Pancreas (tissue), 10 donors: ENCODE results near the gene TP53TG5. TPM values are rescaled to one million over a fixed set of nuclear protein-coding genes. Genes with fewer than 3 reads are reported as not detected.

Experiments
- ATAC-seq, 4 donors: fragments of 200-7000 bp; cut with Tn5 transposase; one replicate each; pipeline versions ENCODE4 v1.8.0 to v1.9.1; 2020; ENCODE audit warnings: mild to moderate bottlenecking in 4 of 4, moderate library complexity in 4 of 4
- DNase-seq, 6 donors: peaks; one replicate each; pipeline ENCODE4 v3.0.0-alpha.2; 2020
- FAIRE-seq: peaks from 2 replicates; lab custom pipeline; 2012; peaks lifted over from hg19 to GRCh38; lab: Jason Lieb, UNC
- H3K27ac ChIP-seq, 4 donors: fragments of 200-600 bp; sonication (generic); 1 replicate in 3 of 4; 2 replicates in 1 of 4; pipeline versions ENCODE4 v1.5.0 to v1.8.0; 2020
- H3K27me3 ChIP-seq, 4 donors: fragments of 200-600 bp; one replicate each; pipeline ENCODE4 v1.8.0; 2021
- H3K36me3 ChIP-seq, 3 donors: fragments of 200-600 bp; sonication (generic) in 1 of 3; one replicate each; pipeline versions ENCODE4 v1.5.0 to v1.8.0; 2020 to 2021
- H3K4me1 ChIP-seq, 3 donors: fragments of 200-600 bp; one replicate each; pipeline ENCODE4 v1.8.0; 2021
- H3K4me3 ChIP-seq, 4 donors: fragments of 200-600 bp; sonication (generic) in 2 of 4; one replicate each; pipeline versions ENCODE4 v1.5.0 to v1.8.0; 2020 to 2021
- H3K9me3 ChIP-seq, 4 donors: fragments of 200-600 bp; one replicate each; pipeline ENCODE4 v1.8.0; 2021
- WGBS, 2 donors: extraction: QIAGEN DNeasy Blood & Tissue Kit; methylation state at CpG; one replicate each; pipeline ENCODE4 v1.1.7; 2013; 5-methylcytosine and 5-hydroxymethylcytosine counted together
- intact Hi-C, 3 donors: fragments of 100-400 bp; cut with DNase I; formaldehyde crosslinking; loops; one replicate each; pipeline versions ENCODE4 v1.11.1 to v1.14.2; 2022
- polyA plus RNA-seq, 2 donors: library from polyadenylated mRNA; stranded (reverse); fragments of 200-250 nt; gene quantifications; one replicate each; pipeline ENCODE4 v1.2.3, GENCODE V29; 2013
- total RNA-seq, 6 donors: library from RNA; stranded (reverse); fragmentation: NEBNext Ultra II Directional in 4 of 6; extraction: Animal tissue kit (Norgen Biotek cat#: 25700) in 4 of 6; gene quantifications; one replicate each; pipeline versions ENCODE4 v1.2.1 to v1.2.4, GENCODE V29; 2021 to 2023
- TF ChIP-seq, protein P1 (sequence below), 4 donors: fragments of 200-600 bp; sonication (generic) in 3 of 4; IDR thresholded peaks; one replicate each; pipeline versions ENCODE4 v1.5.0 to v1.8.0; 2021; ENCODE audit warnings: antibody characterized with exemption in 4 of 4
- donor health status: healthy with polysubstance abuse.
- donor health status: DM: no; HTN: no; CAD: no; lungs with moderate emphysema.
- donor health status: DM: no; HTN: no; CAD: no.
- donor health status: control.
- donor health status: control.
- donor health status: Bipolar disorder and iron deficiency.
- donor health status: DM: yes; HTN: yes; CAD: no.
- donor health status: DM: no; HTN: no; CAD: no.
- donor health status: DM: no; HTN: no; CAD: no.
- donor health status: DM: yes; HTN: yes; CAD: no.

TP53TG5 gene
- total and polyA plus RNA-seq, 8 donors = 0.44 TPM; not detected in 7

- DNase-seq = peak in 1 of 6 donors; percentile 72
- no peak for FAIRE-seq
- H3K4me3 ChIP-seq = no peak overlapping the region
- H3K27me3 ChIP-seq = no peaks in the 10 kb centered on the region
- H3K9me3 ChIP-seq = no peaks in the 10 kb centered on the region
- WGBS, 2 donors = 57 to 65% methylated on average over 9 of the region's 9 CpGs
- TF ChIP-seq, protein P1, sequence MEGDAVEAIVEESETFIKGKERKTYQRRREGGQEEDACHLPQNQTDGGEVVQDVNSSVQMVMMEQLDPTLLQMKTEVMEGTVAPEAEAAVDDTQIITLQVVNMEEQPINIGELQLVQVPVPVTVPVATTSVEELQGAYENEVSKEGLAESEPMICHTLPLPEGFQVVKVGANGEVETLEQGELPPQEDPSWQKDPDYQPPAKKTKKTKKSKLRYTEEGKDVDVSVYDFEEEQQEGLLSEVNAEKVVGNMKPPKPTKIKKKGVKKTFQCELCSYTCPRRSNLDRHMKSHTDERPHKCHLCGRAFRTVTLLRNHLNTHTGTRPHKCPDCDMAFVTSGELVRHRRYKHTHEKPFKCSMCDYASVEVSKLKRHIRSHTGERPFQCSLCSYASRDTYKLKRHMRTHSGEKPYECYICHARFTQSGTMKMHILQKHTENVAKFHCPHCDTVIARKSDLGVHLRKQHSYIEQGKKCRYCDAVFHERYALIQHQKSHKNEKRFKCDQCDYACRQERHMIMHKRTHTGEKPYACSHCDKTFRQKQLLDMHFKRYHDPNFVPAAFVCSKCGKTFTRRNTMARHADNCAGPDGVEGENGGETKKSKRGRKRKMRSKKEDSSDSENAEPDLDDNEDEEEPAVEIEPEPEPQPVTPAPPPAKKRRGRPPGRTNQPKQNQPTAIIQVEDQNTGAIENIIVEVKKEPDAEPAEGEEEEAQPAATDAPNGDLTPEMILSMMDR (IDR thresholded peaks at IDR 0.05) = no peak
- H3K27ac ChIP-seq = peak overlapping the region; percentile 17 to 97 (median 82)
- intact Hi-C loops = no loop called here
- ATAC-seq = peak in 3 of 4 donors; percentile 2 to 24 (median 8)
- H3K4me1 ChIP-seq = peaks cover 5 to 63% (median 12%) of the 10 kb centered on the region in 3 donors
- H3K36me3 ChIP-seq = no peaks in the 10 kb centered on the region
Observed at GRCh38 chr20:45359406-45360148, 18.5 kb downstream of the TP53TG5 start.

DNA sequence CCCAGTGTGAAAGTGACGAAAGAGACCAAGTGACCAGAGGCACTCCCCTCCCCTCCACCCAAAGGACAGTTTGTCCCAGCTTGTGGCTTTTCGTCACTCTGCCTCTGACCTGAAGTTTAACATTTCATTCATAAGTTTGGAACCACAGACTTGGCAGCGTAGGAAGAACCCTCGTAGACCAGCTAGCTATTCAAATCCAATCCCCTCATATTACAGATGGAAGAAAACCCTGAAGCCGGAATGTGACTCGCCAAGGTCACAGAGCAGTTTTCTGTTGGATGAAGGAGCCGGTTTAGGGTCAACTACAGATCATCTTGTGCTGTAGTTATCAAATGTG lies 19.1 kb downstream of the TP53TG5 start:
- TF ChIP-seq, protein P1 (IDR thresholded peaks at IDR 0.05) = no peak
- H3K4me1 ChIP-seq = peaks cover 5 to 60% (median 12%) of the 10 kb centered on the region in 3 donors
- H3K36me3 ChIP-seq = no peaks in the 10 kb centered on the region
- WGBS, 2 donors = 61 to 64% methylated on average over 7 of the region's 7 CpGs
- no peak for FAIRE-seq
- intact Hi-C loops = no loop called here
- no peak overlapping the region for H3K4me3 ChIP-seq
- H3K27me3 ChIP-seq = no peaks in the 10 kb centered on the region
- no peak for ATAC-seq
- peak overlapping the region; percentile 17 to 97 (median 82) for H3K27ac ChIP-seq
- DNase-seq = no peak
- H3K9me3 ChIP-seq = no peaks in the 10 kb centered on the region

GRCh38 chr20:45358282-45359068 lies 19.6 kb downstream of the TP53TG5 start:
- WGBS, 2 donors = 53 to 55% methylated on average over 10 of the region's 10 CpGs
- FAIRE-seq (no peak), DNase-seq (peak in 4 of 6 donors; percentile 53 to 61 (median 56)), ATAC-seq (peak in 2 of 4 donors; percentile 1 to 4)
- peak overlapping the region; percentile 7 to 97 (median 82) for H3K27ac ChIP-seq
- H3K4me1 ChIP-seq = peaks cover 5 to 55% (median 8%) of the 10 kb centered on the region in 3 donors
- no peaks in the 10 kb centered on the region for H3K36me3 ChIP-seq
- intact Hi-C loops = no loop called here
- H3K27me3 ChIP-seq = no peaks in the 10 kb centered on the region
- TF ChIP-seq, protein P1 (IDR thresholded peaks at IDR 0.05) = no peak
- no peak overlapping the region for H3K4me3 ChIP-seq
- no peaks in the 10 kb centered on the region for H3K9me3 ChIP-seq

GRCh38 chr20:45355209-45356084 lies 22.7 kb downstream of the TP53TG5 start:
- no peaks in the 10 kb centered on the region for H3K36me3 ChIP-seq
- H3K27me3 ChIP-seq = no peaks in the 10 kb centered on the region
- intact Hi-C loops = no loop called here
- no peak for DNase-seq
- no peak for FAIRE-seq
- TF ChIP-seq, protein P1 (IDR thresholded peaks at IDR 0.05) = no peak
- H3K9me3 ChIP-seq = no peaks in the 10 kb centered on the region
- no peak overlapping the region for H3K27ac ChIP-seq
- H3K4me3 ChIP-seq = no peak overlapping the region
- peaks cover 0 to 33% (median 5%) of the 10 kb centered on the region in 3 donors for H3K4me1 ChIP-seq
- WGBS, 2 donors = 79 to 92% methylated on average over 5 of the region's 5 CpGs
- no peak for ATAC-seq
